ENCODE data around the gene HECW1. TPM values are rescaled to one million over a fixed set of nuclear protein-coding genes. Genes with fewer than 3 reads are reported as not detected.
"Not testable (repeated sequence)": the region's sequence is repeated elsewhere in the genome, so short reads cannot be mapped to it uniquely, and the experiment has no call there.

HECW1 gene
- total RNA-seq, 8 experiments from 2014 or later, result 0.09 to 16.7 (median 10.6) TPM

DNA sequence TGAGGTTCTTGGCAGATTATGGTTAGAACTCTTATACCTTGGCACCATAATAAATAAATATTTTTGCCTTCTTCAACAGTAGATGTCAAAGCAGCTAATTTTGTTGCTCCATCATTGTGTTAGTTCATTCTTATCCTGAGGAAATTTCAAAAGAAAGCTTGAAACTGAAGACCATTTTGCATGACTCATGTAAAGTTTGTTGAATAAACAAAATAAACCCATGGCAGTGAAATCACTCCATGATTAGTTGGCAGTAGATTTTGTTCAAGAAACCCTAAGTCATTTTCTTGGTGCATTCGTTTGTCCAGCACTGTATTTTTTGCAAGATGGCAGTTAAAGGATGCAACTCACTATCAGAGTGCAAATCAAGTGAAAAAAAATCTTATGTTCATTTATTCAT is 91.6 kb downstream of the HECW1 start:
- H3K27ac ChIP-seq, result no peak overlapping the region
- no peak overlapping the region for H3K4me3 ChIP-seq
- 0 to 100% (median 67%) methylated on average over 1 of the region's 1 CpG; no CpG with 5 or more reads in 3 of the 10 experiments for WGBS, 10 experiments
- H3K4me1 ChIP-seq (replicated peaks in 1 of 2), result peaks cover 0 to 17% of the 10 kb centered on the region in 2 donors
- no peak for ATAC-seq (replicated peaks in 6 of 8)
- in situ Hi-C loops (cut with MboI; ENCODE audit: low pct_unique_long_range_greater_than_20kb in 2 of 9, low sequenced_read_pairs in 9 of 9, unreplicated experiment in 9 of 9), result no loop called here

DNA sequence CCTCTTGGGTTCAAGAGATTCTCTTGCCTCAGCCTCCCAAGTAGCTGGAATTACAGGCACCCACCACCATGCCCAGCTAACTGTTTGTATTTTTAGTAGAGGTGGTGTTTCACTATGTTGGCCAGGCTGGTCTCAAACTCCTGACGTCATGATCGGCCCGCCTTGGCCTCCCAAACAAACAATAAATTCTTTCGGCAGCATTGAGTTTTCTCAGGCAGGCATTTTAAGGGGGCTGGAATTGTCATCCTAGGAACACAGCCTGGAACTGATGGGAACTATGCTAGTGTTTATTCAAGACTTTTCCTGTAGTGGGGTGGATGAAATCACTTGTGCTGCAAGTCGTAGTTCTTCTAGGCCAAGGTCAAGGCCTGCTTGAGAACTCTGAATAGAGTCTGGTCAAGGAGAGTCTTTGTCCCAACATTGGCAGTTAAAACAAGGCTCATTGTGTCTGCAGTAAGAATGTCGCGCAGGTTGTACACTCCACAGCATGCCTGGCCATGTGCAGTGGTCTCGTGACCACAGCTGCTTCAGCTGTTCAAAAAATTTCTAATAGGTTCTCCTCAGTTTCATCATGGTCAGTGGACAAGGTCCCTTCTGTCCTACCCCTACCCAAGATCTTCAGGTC is 92.8 kb downstream of the HECW1 start:
- no peak for ATAC-seq (replicated peaks in 6 of 8)
- no peak overlapping the region for H3K27ac ChIP-seq
- in situ Hi-C loops (cut with MboI; ENCODE audit: low pct_unique_long_range_greater_than_20kb in 2 of 9, low sequenced_read_pairs in 9 of 9, unreplicated experiment in 9 of 9), result no loop called here
- peaks cover 0 to 17% of the 10 kb centered on the region in 2 donors for H3K4me1 ChIP-seq (replicated peaks in 1 of 2)
- no peak overlapping the region for H3K4me3 ChIP-seq
- WGBS, 10 experiments, result 82 to 100% (median 95%) methylated on average over 1 to 8 of the region's 8 CpGs; no CpG with 5 or more reads in 1 of the 10 experiments

DNA sequence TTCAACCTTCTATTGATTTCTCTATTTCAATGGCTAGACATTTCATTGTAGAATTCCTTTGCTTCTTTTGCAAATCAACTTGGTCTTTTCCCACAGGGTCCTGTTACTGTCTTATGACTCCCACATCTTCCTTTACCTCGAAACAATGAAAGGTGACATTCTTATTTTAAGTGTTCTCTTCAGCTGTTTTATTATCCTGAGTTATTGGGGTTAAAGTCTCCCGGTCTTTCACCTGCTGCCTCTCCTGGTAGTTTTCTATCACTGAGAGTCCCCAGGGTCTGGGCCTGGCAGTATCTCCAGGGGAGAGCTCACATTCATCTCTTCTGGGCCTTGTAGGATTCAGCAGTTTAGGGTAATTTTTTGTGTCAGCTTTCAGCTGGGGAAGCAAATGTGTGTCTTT is 95.8 kb downstream of the HECW1 start:
- in situ Hi-C loops (cut with MboI; ENCODE audit: low pct_unique_long_range_greater_than_20kb in 2 of 9, low sequenced_read_pairs in 9 of 9, unreplicated experiment in 9 of 9), result no loop called here
- ATAC-seq (replicated peaks in 6 of 8), result no peak
- 15 to 80% (median 42%) methylated on average over 1 to 2 of the region's 2 CpGs; no CpG with 5 or more reads in 3 of the 10 experiments for WGBS, 10 experiments
- no peak overlapping the region for H3K4me3 ChIP-seq
- peak overlapping the region in 1 of 2 donors; percentile 19 for H3K27ac ChIP-seq
- peaks cover 0 to 17% of the 10 kb centered on the region in 2 donors for H3K4me1 ChIP-seq (replicated peaks in 1 of 2)

DNA sequence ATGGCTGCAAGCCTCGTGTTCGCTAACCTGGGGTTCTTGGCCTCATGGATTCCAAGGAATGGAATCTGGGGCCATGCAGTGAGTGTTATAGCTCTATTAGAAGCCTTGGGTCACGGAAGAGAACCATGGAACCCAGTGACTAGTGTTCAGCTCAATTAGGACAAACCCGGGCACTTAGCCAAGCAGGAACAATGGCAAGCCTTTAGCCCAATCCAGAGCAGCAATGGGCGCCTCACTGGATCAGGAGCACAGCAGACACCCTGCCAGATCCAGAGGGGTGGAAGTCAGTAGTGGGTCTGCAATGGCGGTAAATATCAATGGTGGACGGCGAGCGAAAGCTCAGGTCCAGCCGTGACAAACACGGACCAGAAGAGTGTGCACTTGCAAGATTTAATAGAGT is 98.1 kb downstream of the HECW1 start:
- ATAC-seq (replicated peaks in 6 of 8); H3K4me3 ChIP-seq; in situ Hi-C loops (cut with MboI; ENCODE audit: low pct_unique_long_range_greater_than_20kb in 2 of 9, low sequenced_read_pairs in 9 of 9, unreplicated experiment in 9 of 9); H3K27ac ChIP-seq: not testable (repeated sequence)
- H3K4me1 ChIP-seq (replicated peaks in 1 of 2), result peaks cover 0 to 17% of the 10 kb centered on the region in 2 donors
- 33 to 100% (median 55%) methylated on average over 1 to 3 of the region's 11 CpGs; no CpG with 5 or more reads in 4 of the 10 experiments for WGBS, 10 experiments

DNA sequence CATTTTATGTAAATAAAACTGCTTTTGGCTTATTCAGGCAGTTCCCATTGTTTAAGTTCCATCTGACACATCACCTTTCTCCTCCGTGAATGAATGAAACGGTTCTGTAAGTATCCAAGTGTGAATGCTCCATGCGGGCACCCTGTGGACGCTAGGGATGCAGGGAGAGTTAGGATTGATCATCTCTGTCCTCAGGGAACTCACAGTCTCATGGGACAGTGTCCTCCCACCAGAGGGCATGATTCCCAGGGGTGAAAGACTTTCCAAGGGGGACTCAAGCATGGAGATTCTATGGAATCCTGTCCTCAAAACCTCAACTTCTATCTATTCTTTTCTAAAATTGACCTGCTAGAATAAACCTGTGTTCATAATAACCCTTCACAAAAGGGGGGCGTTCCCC is 98.8 kb downstream of the HECW1 start:
- Histone ChIP-seq H3K4me1 (replicated peaks in 1 of 2) (peaks cover 0 to 17% of the 10 kb centered on the region in 2 donors), H3K27ac (no peak overlapping the region), H3K4me3 (no peak overlapping the region)
- in situ Hi-C loops (cut with MboI; ENCODE audit: low pct_unique_long_range_greater_than_20kb in 2 of 9, low sequenced_read_pairs in 9 of 9, unreplicated experiment in 9 of 9), result no loop called here
- 20 to 100% (median 88%) methylated on average over 1 to 4 of the region's 5 CpGs; no CpG with 5 or more reads in 4 of the 10 experiments for WGBS, 10 experiments
- ATAC-seq (replicated peaks in 6 of 8), result no peak

DNA sequence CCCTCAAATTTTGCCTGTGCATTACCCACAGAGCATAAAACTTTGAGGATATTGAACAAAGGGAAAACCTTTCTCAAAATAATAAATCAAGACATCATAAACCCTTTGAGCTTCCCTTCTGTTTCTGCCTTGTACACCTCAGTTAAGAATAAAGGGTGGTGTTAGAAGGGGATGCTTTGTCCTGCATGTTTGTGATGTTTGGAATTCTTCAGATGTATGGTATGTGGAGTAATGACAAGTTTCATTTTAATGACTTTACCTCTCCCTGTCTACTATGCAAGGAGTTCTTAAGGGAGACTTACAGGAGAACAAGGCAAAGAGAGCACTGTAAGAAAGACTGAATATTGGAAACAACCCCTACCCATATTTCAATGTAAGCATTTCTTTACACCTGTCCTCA is 99.2 kb downstream of the HECW1 start:
- no peak for ATAC-seq (replicated peaks in 6 of 8)
- H3K4me1 ChIP-seq (replicated peaks in 1 of 2), result peaks cover 0 to 17% of the 10 kb centered on the region in 2 donors
- H3K27ac ChIP-seq, result no peak overlapping the region
- in situ Hi-C loops (cut with MboI; ENCODE audit: low pct_unique_long_range_greater_than_20kb in 2 of 9, low sequenced_read_pairs in 9 of 9, unreplicated experiment in 9 of 9), result no loop called here
- no peak overlapping the region for H3K4me3 ChIP-seq

DNA sequence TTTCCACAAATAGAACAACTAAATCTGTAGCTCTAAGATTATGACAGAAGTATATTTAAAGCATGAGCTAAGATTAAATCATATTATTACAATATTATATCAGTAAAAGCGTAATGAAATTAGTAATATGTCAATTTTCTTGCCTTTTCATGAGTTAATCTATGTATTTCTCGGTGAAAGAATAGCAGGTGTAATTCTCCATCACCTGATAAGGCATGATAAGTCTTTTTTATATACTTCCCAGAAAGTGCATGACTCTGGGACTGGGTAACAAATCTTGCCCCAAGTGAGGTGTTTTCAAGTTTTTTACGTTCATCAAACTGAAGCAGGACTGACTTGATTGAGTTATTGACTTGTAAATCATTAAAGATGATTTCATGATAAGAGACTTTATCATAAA is 100.5 kb downstream of the HECW1 start:
- ATAC-seq (replicated peaks in 6 of 8), result no peak
- in situ Hi-C loops (cut with MboI; ENCODE audit: low pct_unique_long_range_greater_than_20kb in 2 of 9, low sequenced_read_pairs in 9 of 9, unreplicated experiment in 9 of 9), result no loop called here
- Histone ChIP-seq H3K27ac (no peak overlapping the region), H3K4me1 (replicated peaks in 1 of 2) (peaks cover 0 to 11% of the 10 kb centered on the region in 2 donors), H3K4me3 (no peak overlapping the region)
- 0 to 93% (median 39%) methylated on average over 1 to 3 of the region's 3 CpGs; no CpG with 5 or more reads in 2 of the 10 experiments for WGBS, 10 experiments

DNA sequence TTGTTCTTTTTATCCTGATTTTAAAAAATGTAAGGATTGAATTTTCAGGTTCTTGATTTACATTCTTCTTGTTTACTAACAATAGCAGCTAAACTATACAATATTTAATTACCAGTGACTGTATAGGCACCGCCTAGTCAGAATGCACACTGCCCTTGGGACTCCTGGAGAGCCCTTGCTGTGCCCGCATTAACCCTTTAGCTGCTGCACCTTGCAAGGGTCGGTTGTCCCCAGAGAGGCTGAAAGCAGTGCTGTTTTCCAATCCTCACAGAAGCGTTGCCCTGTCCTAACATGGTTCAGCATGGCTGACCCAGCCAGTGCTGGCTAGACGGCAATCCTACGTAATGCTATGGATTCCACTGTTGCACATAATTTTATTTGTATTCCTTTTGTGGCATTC is 102.6 kb downstream of the HECW1 start:
- WGBS, 10 experiments, result 28 to 100% (median 55%) methylated on average over 1 to 6 of the region's 6 CpGs
- no peak overlapping the region for H3K27ac ChIP-seq
- no peak overlapping the region for H3K4me3 ChIP-seq
- no peaks in the 10 kb centered on the region for H3K4me1 ChIP-seq (replicated peaks in 1 of 2)
- in situ Hi-C loops (cut with MboI; ENCODE audit: low pct_unique_long_range_greater_than_20kb in 2 of 9, low sequenced_read_pairs in 9 of 9, unreplicated experiment in 9 of 9), result no loop called here
- no peak for ATAC-seq (replicated peaks in 6 of 8)

DNA sequence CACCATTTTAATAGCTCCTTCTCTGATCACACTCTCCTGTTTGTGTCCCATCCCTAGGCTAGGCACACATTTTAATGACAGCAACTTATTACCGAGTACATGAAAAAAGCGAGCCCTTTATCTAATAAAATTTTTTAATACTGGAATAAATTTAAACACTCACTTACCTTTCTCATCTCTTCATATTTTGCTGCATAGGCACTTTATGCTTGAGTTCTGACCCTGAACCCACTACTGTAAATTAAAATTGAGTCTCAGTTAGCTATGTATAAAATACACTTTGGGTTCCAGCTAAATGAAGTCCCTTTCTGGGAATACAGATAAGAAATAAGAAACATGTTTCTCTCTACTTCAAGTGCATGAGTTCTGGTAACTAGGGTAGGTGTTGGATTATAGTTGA is 104.6 kb downstream of the HECW1 start:
- WGBS, 10 experiments, result 80 to 100% (median 89%) methylated on average over 1 to 2 of the region's 2 CpGs; no CpG with 5 or more reads in 2 of the 10 experiments
- no peak for ATAC-seq (replicated peaks in 6 of 8)
- Histone ChIP-seq H3K4me3 (no peak overlapping the region), H3K27ac (no peak overlapping the region), H3K4me1 (replicated peaks in 1 of 2) (no peaks in the 10 kb centered on the region)
- in situ Hi-C loops (cut with MboI; ENCODE audit: low pct_unique_long_range_greater_than_20kb in 2 of 9, low sequenced_read_pairs in 9 of 9, unreplicated experiment in 9 of 9), result no loop called here

DNA sequence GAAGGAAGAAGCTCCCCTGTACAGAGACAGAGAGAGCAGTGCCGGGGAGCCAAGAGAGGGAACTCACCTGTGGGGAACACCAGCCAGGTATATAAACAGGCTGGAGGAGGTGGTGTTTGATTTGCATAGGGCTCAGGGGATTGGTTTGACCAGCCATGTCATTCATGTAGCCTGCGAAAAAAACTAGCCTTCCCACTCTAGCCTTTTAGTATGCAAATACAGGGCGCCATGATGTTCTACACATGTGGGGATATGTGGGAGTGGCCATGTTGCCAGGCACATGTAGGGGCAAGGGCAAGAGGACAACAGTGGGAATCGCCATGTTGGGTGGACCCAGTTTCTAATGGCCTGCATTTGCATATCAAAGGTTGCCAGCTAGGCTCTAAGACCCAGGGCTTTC is 106.5 kb downstream of the HECW1 start:
- WGBS, 10 experiments, result 47 to 100% (median 76%) methylated on average over 1 to 4 of the region's 4 CpGs; no CpG with 5 or more reads in 2 of the 10 experiments
- not testable (repeated sequence) for ATAC-seq (replicated peaks in 6 of 8)

DNA sequence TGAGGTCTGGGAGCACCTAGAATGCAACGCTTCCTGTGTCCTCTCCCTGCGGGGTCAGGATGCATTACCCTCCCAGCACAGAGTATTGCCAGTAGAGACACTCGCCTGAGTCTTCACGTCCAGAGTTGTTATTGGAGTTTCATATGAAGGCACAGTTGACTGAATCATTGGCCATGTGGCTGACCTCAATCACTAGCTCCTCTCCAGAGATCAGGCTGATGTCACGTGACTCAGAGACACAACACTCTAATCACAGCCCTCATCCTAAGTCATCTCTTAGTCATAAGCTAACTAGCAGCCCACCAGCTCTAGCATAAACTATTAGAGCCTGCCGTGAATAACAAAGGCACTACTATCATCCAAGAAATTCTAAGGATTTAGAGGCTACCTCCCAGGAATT is 107.8 kb downstream of the HECW1 start:
- ATAC-seq (replicated peaks in 6 of 8), result peak in 4 of 8 experiments; percentile 44 to 99 (median 69)
- in situ Hi-C loops (cut with MboI; ENCODE audit: low pct_unique_long_range_greater_than_20kb in 2 of 9, low sequenced_read_pairs in 9 of 9, unreplicated experiment in 9 of 9), result no loop called here
- H3K27ac ChIP-seq, result no peak overlapping the region
- H3K4me3 ChIP-seq, result no peak overlapping the region
- 14 to 100% (median 90%) methylated on average over 1 to 5 of the region's 6 CpGs for WGBS, 10 experiments
- no peaks in the 10 kb centered on the region for H3K4me1 ChIP-seq (replicated peaks in 1 of 2)

More for the DNA sequence above, 106.5 kb downstream of the HECW1 start:
- in situ Hi-C loops (cut with MboI; ENCODE audit: low pct_unique_long_range_greater_than_20kb in 2 of 9, low sequenced_read_pairs in 9 of 9, unreplicated experiment in 9 of 9); H3K4me1 ChIP-seq (replicated peaks in 1 of 2); H3K4me3 ChIP-seq; H3K27ac ChIP-seq: not testable (repeated sequence)

DNA sequence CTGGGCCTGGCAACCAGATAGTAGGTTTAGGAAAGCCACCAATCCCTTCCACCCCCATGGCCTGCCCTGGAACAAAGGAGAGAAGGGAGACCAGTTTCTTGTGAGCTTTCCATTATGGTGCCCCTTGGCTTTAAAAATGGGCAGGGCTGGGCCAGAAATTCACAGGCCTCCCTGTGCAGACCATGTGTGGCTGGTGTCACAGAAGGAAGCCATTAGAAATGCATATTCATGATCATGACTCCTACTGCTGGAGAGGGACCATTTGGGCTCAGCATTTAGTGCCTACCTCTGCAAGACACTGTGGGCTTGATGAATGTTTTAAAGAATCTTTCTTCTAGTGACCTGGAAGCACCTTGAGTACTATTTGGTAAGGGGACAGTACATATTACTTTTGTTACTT is 108.3 kb downstream of the HECW1 start:
- in situ Hi-C loops (cut with MboI; ENCODE audit: low pct_unique_long_range_greater_than_20kb in 2 of 9, low sequenced_read_pairs in 9 of 9, unreplicated experiment in 9 of 9), result no loop called here
- peak in 2 of 8 experiments; percentile 56 to 88 for ATAC-seq (replicated peaks in 6 of 8)
- Histone ChIP-seq H3K27ac (no peak overlapping the region), H3K4me3 (no peak overlapping the region), H3K4me1 (replicated peaks in 1 of 2) (no peaks in the 10 kb centered on the region)

DNA sequence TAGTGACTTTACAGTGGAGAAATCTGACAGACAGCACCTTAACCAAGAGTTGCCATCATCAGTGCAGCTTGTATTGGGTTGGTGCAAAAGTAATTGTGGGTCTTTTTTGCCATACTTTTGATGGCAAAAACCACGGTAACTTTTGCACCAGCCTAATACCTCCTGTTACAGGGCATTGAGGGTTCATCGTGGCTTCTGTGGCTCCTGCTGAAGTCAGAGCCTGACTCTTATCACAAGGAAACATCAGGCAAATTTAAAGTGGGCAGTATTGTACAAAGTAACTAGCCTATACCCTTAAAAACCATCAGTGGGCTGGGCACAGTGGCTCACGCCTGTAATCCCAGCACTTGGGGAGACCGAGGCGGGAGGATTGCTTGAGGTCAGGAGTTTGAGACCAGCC is 117.4 kb downstream of the HECW1 start:
- Histone ChIP-seq H3K4me3 (no peak overlapping the region), H3K4me1 (replicated peaks in 1 of 2) (no peaks in the 10 kb centered on the region), H3K27ac (no peak overlapping the region)
- no peak for ATAC-seq (replicated peaks in 6 of 8)
- WGBS, 10 experiments, result 72 to 100% (median 86%) methylated on average over 2 to 5 of the region's 5 CpGs; no CpG with 5 or more reads in 3 of the 10 experiments
- in situ Hi-C loops (cut with MboI; ENCODE audit: low pct_unique_long_range_greater_than_20kb in 2 of 9, low sequenced_read_pairs in 9 of 9, unreplicated experiment in 9 of 9), result no loop called here

DNA sequence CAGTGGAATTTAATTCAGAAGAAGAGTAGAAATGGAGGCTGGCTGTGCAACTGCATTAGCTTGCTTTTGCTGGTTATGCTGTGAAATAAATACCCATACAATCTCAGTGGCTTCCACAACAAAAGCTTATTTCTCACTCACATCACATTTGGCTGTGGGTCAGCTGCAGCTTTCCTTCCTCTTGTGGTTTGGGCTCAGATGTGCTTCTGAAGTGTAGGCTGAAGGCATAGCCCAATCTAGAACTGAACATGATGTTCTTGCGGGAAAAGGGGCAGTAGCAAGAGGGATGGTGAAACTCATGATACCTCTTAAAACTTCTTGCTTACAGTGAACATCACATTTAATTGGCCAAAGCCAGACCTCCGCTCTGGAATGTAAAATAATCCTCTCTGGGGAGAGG is 119.9 kb downstream of the HECW1 start:
- Histone ChIP-seq H3K27ac (no peak overlapping the region), H3K4me3 (no peak overlapping the region), H3K4me1 (replicated peaks in 1 of 2) (no peaks in the 10 kb centered on the region)
- in situ Hi-C loops (cut with MboI; ENCODE audit: low pct_unique_long_range_greater_than_20kb in 2 of 9, low sequenced_read_pairs in 9 of 9, unreplicated experiment in 9 of 9), result no loop called here
- no peak for ATAC-seq (replicated peaks in 6 of 8)
- WGBS, 10 experiments, result 43 to 100% (median 96%) methylated on average over 1 to 2 of the region's 2 CpGs; no CpG with 5 or more reads in 2 of the 10 experiments
